ENCODE measurements around the gene OTUD7B. TPM values are rescaled to one million over a fixed set of nuclear protein-coding genes. Genes with fewer than 3 reads are reported as not detected.

The OTUD7B gene
- total RNA-seq, 1 experiment from 2014 or later = 11.5 TPM

- peaks cover 70% of the 10 kb centered on the region for H3K79me2 ChIP-seq (ENCODE audit: low read length)
- no TSS peak for BruUV-seq (replicated peaks)
- H3K4me1 ChIP-seq (ENCODE audit: insufficient read depth, low read length) = peaks cover 11% of the 10 kb centered on the region
- ATAC-seq = no peak
- CTCF ChIA-PET = no interaction called here
- H3K4me2 ChIP-seq (ENCODE audit: low read length) = no peak overlapping the region
- no peak overlapping the region for H3K9ac ChIP-seq (ENCODE audit: low read length)
- no peak overlapping the region for H3K4me3 ChIP-seq (ENCODE audit: low read length)
- no peaks in the 10 kb centered on the region for H3K9me2 ChIP-seq (replicated peaks; ENCODE audit: low read length)
- H3K36me3 ChIP-seq (ENCODE audit: low read depth, low read length) = no peaks in the 10 kb centered on the region
- POLR2A ChIA-PET (ENCODE audit: unreplicated experiment) = no interaction called here
- intact Hi-C loops (cut with micrococcal nuclease) = no loop called here
- H3F3A ChIP-seq (ENCODE audit: low read length, unreplicated experiment) = peaks cover 4% of the 10 kb centered on the region
- no peaks in the 10 kb centered on the region for H4K20me1 ChIP-seq (ENCODE audit: low read length)
- no peak overlapping the region for H2AFZ ChIP-seq (ENCODE audit: low read length)
- TF ChIP-seq EZH2 (IDR thresholded peaks at IDR 0.05; ENCODE audit: low read length, unreplicated experiment) (no peak), EZH2phosphoT487 (IDR thresholded peaks at IDR 0.05; ENCODE audit: borderline replicate concordance, low read length) (no peak)
- TF ChIP-seq, protein P1, sequence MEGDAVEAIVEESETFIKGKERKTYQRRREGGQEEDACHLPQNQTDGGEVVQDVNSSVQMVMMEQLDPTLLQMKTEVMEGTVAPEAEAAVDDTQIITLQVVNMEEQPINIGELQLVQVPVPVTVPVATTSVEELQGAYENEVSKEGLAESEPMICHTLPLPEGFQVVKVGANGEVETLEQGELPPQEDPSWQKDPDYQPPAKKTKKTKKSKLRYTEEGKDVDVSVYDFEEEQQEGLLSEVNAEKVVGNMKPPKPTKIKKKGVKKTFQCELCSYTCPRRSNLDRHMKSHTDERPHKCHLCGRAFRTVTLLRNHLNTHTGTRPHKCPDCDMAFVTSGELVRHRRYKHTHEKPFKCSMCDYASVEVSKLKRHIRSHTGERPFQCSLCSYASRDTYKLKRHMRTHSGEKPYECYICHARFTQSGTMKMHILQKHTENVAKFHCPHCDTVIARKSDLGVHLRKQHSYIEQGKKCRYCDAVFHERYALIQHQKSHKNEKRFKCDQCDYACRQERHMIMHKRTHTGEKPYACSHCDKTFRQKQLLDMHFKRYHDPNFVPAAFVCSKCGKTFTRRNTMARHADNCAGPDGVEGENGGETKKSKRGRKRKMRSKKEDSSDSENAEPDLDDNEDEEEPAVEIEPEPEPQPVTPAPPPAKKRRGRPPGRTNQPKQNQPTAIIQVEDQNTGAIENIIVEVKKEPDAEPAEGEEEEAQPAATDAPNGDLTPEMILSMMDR (conservative IDR thresholded peaks at IDR 0.05; ENCODE audit: low read depth, low read length) = no peak
- no peak overlapping the region for H3K27ac ChIP-seq (ENCODE audit: low read length)
- no peaks in the 10 kb centered on the region for H3K9me3 ChIP-seq (ENCODE audit: low read length)
- H3K27me3 ChIP-seq (ENCODE audit: low read length) = no peaks in the 10 kb centered on the region
- no peak for DNase-seq
Observed at GRCh38 chr1:149987297-149987595, 23.3 kb downstream of the OTUD7B start.

GRCh38 chr1:149986486-149987296 lies 23.8 kb downstream of the OTUD7B start:
- peaks cover 4% of the 10 kb centered on the region for H3F3A ChIP-seq (ENCODE audit: low read length, unreplicated experiment)
- H3K4me3 ChIP-seq (ENCODE audit: low read length) = no peak overlapping the region
- BruUV-seq (replicated peaks) = no TSS peak
- ChIA-PET POLR2A (ENCODE audit: unreplicated experiment) (no interaction called here), CTCF (interaction anchor here (0.6 kb wide), 1 partner anchor 45 kb away, joined by 3 read pairs; no protein-coding TSS in a partner anchor)
- no peaks in the 10 kb centered on the region for H3K9me3 ChIP-seq (ENCODE audit: low read length)
- intact Hi-C loops (cut with micrococcal nuclease) = no loop called here
- peaks cover 11% of the 10 kb centered on the region for H3K4me1 ChIP-seq (ENCODE audit: insufficient read depth, low read length)
- H3K27ac ChIP-seq (ENCODE audit: low read length) = no peak overlapping the region
- H3K79me2 ChIP-seq (ENCODE audit: low read length) = peaks cover 70% of the 10 kb centered on the region
- no peaks in the 10 kb centered on the region for H4K20me1 ChIP-seq (ENCODE audit: low read length)
- TF ChIP-seq EZH2 (IDR thresholded peaks at IDR 0.05; ENCODE audit: low read length, unreplicated experiment) (no peak), EZH2phosphoT487 (IDR thresholded peaks at IDR 0.05; ENCODE audit: borderline replicate concordance, low read length) (no peak)
- TF ChIP-seq, protein P1 (conservative IDR thresholded peaks at IDR 0.05; ENCODE audit: low read depth, low read length) = no peak
- peak; percentile 31 for DNase-seq
- H3K36me3 ChIP-seq (ENCODE audit: low read depth, low read length) = no peaks in the 10 kb centered on the region
- no peaks in the 10 kb centered on the region for H3K9me2 ChIP-seq (replicated peaks; ENCODE audit: low read length)
- H2AFZ ChIP-seq (ENCODE audit: low read length) = no peak overlapping the region
- H3K9ac ChIP-seq (ENCODE audit: low read length) = no peak overlapping the region
- ATAC-seq = peak; percentile 33; the same call in 1 of the 2 replicates
- H3K4me2 ChIP-seq (ENCODE audit: low read length) = no peak overlapping the region
- H3K27me3 ChIP-seq (ENCODE audit: low read length) = no peaks in the 10 kb centered on the region

- DNase-seq (no peak), ATAC-seq (no peak)
- no peak overlapping the region for H3K9ac ChIP-seq (ENCODE audit: low read length)
- peaks cover 20% of the 10 kb centered on the region for H3K4me1 ChIP-seq (ENCODE audit: insufficient read depth, low read length)
- peaks cover 60% of the 10 kb centered on the region for H3K79me2 ChIP-seq (ENCODE audit: low read length)
- intact Hi-C loops (cut with micrococcal nuclease) = no loop called here
- TF ChIP-seq EZH2 (IDR thresholded peaks at IDR 0.05; ENCODE audit: low read length, unreplicated experiment) (no peak), EZH2phosphoT487 (IDR thresholded peaks at IDR 0.05; ENCODE audit: borderline replicate concordance, low read length) (no peak)
- TF ChIP-seq, protein P1 (conservative IDR thresholded peaks at IDR 0.05; ENCODE audit: low read depth, low read length) = no peak
- H3F3A ChIP-seq (ENCODE audit: low read length, unreplicated experiment) = no peaks in the 10 kb centered on the region
- no peak overlapping the region for H3K4me3 ChIP-seq (ENCODE audit: low read length)
- ChIA-PET CTCF (interaction anchor here (1.5 kb wide), 1 partner anchor 70 kb away, joined by 3 read pairs; no protein-coding TSS in a partner anchor), POLR2A (ENCODE audit: unreplicated experiment) (no interaction called here)
- H4K20me1 ChIP-seq (ENCODE audit: low read length) = peaks cover 16% of the 10 kb centered on the region
- 0 out of 2 replicates have a peak overlapping the region, but pooled peaks have one; percentile 6 for H3K4me2 ChIP-seq (ENCODE audit: low read length)
- H2AFZ ChIP-seq (ENCODE audit: low read length) = no peak overlapping the region
- H3K9me3 ChIP-seq (ENCODE audit: low read length) = no peaks in the 10 kb centered on the region
- H3K27me3 ChIP-seq (ENCODE audit: low read length) = no peaks in the 10 kb centered on the region
- no TSS peak for BruUV-seq (replicated peaks)
- no peak overlapping the region for H3K27ac ChIP-seq (ENCODE audit: low read length)
- no peaks in the 10 kb centered on the region for H3K9me2 ChIP-seq (replicated peaks; ENCODE audit: low read length)
- peaks cover 11% of the 10 kb centered on the region for H3K36me3 ChIP-seq (ENCODE audit: low read depth, low read length)
Observed at GRCh38 chr1:149979972-149980540, 30.5 kb downstream of the OTUD7B start.

All from PC-3 (cell line).